ENCODE measurements around the gene CBX8.
A peak's percentile ranks its signal among the peaks of the same experiment; 100 is the strongest.

Gene CBX8

GRCh38 chr17:79836510-79836971, 39.7 kb upstream of the CBX8 start:
- peaks cover 54 to 62% of the 10 kb centered on the region in 2 experiments for H3K4me1 ChIP-seq (ENCODE audit: control insufficient read depth in 1 of 2, insufficient read depth in 1 of 2, low read depth in 1 of 2, low read length in 1 of 2)
- H3K4me3 ChIP-seq (ENCODE audit: low read depth in 1 of 2, low read length in 1 of 2) = peak overlapping the region; percentile 87 to 99
- H3K9me3 ChIP-seq = no peaks in the 10 kb centered on the region
- TF ChIP-seq CTCF (IDR thresholded peaks at IDR 0.05) = no peak
- H3K27me3 ChIP-seq = peaks cover 35% of the 10 kb centered on the region
- peaks cover 42% of the 10 kb centered on the region for H3K36me3 ChIP-seq
- H3K27ac ChIP-seq = peak overlapping the region; percentile 95

- peaks cover 49 to 59% of the 10 kb centered on the region in 2 experiments for H3K4me1 ChIP-seq (ENCODE audit: control insufficient read depth in 1 of 2, insufficient read depth in 1 of 2, low read depth in 1 of 2, low read length in 1 of 2)
- H3K27ac ChIP-seq = peak overlapping the region; percentile 95
- H3K36me3 ChIP-seq = peaks cover 42% of the 10 kb centered on the region
- H3K9me3 ChIP-seq = no peaks in the 10 kb centered on the region
- TF ChIP-seq CTCF (IDR thresholded peaks at IDR 0.05) = no peak
- peak overlapping the region; percentile 87 to 99 for H3K4me3 ChIP-seq (ENCODE audit: low read depth in 1 of 2, low read length in 1 of 2)
- peaks cover 35% of the 10 kb centered on the region for H3K27me3 ChIP-seq
Measured at GRCh38 chr17:79835953-79836509, 39.2 kb upstream of the CBX8 start.

- H3K4me1 ChIP-seq (ENCODE audit: control insufficient read depth in 1 of 2, insufficient read depth in 1 of 2, low read depth in 1 of 2, low read length in 1 of 2) = peaks cover 43 to 53% of the 10 kb centered on the region in 2 experiments
Measured at GRCh38 chr17:79835470-79835899, 38.6 kb upstream of the CBX8 start.

GRCh38 chr17:79834565-79835469, 37.9 kb upstream of the CBX8 start:
- no peaks in the 10 kb centered on the region for H3K9me3 ChIP-seq
- H3K4me3 ChIP-seq (ENCODE audit: low read depth in 1 of 2, low read length in 1 of 2) = no peak overlapping the region
- H3K4me1 ChIP-seq (ENCODE audit: control insufficient read depth in 1 of 2, insufficient read depth in 1 of 2, low read depth in 1 of 2, low read length in 1 of 2) = peaks cover 37 to 46% of the 10 kb centered on the region in 2 experiments
- no peak overlapping the region for H3K27ac ChIP-seq
- TF ChIP-seq CTCF (IDR thresholded peaks at IDR 0.05) = peak; percentile 62
- H3K36me3 ChIP-seq = peaks cover 42% of the 10 kb centered on the region
- peaks cover 35% of the 10 kb centered on the region for H3K27me3 ChIP-seq

More at GRCh38 chr17:79835470-79835899, 38.6 kb upstream of the CBX8 start:
- Histone ChIP-seq H3K27ac (no peak overlapping the region), H3K27me3 (peaks cover 35% of the 10 kb centered on the region), H3K9me3 (no peaks in the 10 kb centered on the region), H3K4me3 (ENCODE audit: low read depth in 1 of 2, low read length in 1 of 2) (no peak overlapping the region), H3K36me3 (peaks cover 42% of the 10 kb centered on the region)
- no peak for TF ChIP-seq CTCF (IDR thresholded peaks at IDR 0.05)

GRCh38 chr17:79833744-79834564, 37.1 kb upstream of the CBX8 start:
- peaks cover 36 to 42% of the 10 kb centered on the region in 2 experiments for H3K4me1 ChIP-seq (ENCODE audit: control insufficient read depth in 1 of 2, insufficient read depth in 1 of 2, low read depth in 1 of 2, low read length in 1 of 2)
- H3K36me3 ChIP-seq = peaks cover 42% of the 10 kb centered on the region
- no peaks in the 10 kb centered on the region for H3K9me3 ChIP-seq
- H3K27ac ChIP-seq = no peak overlapping the region
- H3K27me3 ChIP-seq = peaks cover 41% of the 10 kb centered on the region
- H3K4me3 ChIP-seq (ENCODE audit: low read depth in 1 of 2, low read length in 1 of 2) = no peak overlapping the region
- no peak for TF ChIP-seq CTCF (IDR thresholded peaks at IDR 0.05)

Measured in neutrophil (primary cell).